Prostate gland (tissue), 2 donors: ENCODE data around the gene LTBP2. TPM values are rescaled to one million over a fixed set of nuclear protein-coding genes. Genes with fewer than 3 reads are reported as not detected.

Experiments
- DNase-seq: peaks from one replicate; pipeline ENCODE4 v3.0.0-alpha.2; 2019; ENCODE audit warnings: low spot score
- H3K27ac ChIP-seq, 2 donors: fragments of 200-600 bp; sonication (generic); 2 replicates each; pipeline ENCODE4 v1.5.1; 2017 to 2019
- H3K27me3 ChIP-seq: fragments of 200-600 bp; sonication (generic); replicated peaks from 2 replicates; pipeline ENCODE4 v1.5.1; 2019; ENCODE audit not compliant: insufficient read depth
- H3K36me3 ChIP-seq, 2 donors: fragments of 200-600 bp; sonication (generic); 1 replicate in 1 of 2; 2 replicates in 1 of 2; pipeline versions ENCODE4 v1.5.1 to v1.8.1; 2017 to 2019
- H3K4me1 ChIP-seq: fragments of 200-600 bp; sonication (generic); replicated peaks from 2 replicates; pipeline ENCODE4 v1.5.1; 2019
- H3K4me3 ChIP-seq, 2 donors: fragments of 200-600 bp; sonication (generic); 2 replicates each; pipeline ENCODE4 v1.5.1; 2017 to 2019
- H3K9me3 ChIP-seq: fragments of 200-600 bp; sonication (generic); 2 replicates; pipeline ENCODE4 v1.5.1; 2017
- POLR2A ChIP-seq: fragments of 450-650 bp; IDR thresholded peaks from one replicate; pipeline ENCODE4 v1.6.1; 2016; ENCODE audit warnings: antibody characterized with exemption, mild to moderate bottlenecking
- POLR2AphosphoS5 ChIP-seq: sonication (generic); formaldehyde crosslinking; IDR thresholded peaks from one replicate; pipeline ENCODE4 v1.6.1; 2017; ENCODE audit warnings: antibody characterized with exemption
- WGBS: methylation state at CpG from one replicate; pipeline ENCODE4 v1.1.5; 2018; 5-methylcytosine and 5-hydroxymethylcytosine counted together
- intact Hi-C: fragments of 100-400 bp; cut with DNase I; formaldehyde crosslinking; loops from one replicate; pipeline ENCODE4 v1.14.2; 2022
- total RNA-seq, 2 donors: library from RNA; depleted of rRNA; stranded (reverse); fragments of >200 nt; gene quantifications; one replicate each; pipeline ENCODE4 v1.1.0, GENCODE V29; 2016
- TF ChIP-seq, protein P1 (sequence below), 4 experiments: fragments of 200-600 bp in 2 of 4; fragments of 450-650 bp in 2 of 4; sonication (generic) in 2 of 4; IDR thresholded peaks; 1 replicate in 3 of 4; 2 replicates in 1 of 4; pipeline ENCODE4 v1.5.1; 2016 to 2019; ENCODE audit warnings: antibody characterized with exemption in 4 of 4, mild to moderate bottlenecking in 2 of 4, moderate library complexity in 2 of 4

Gene LTBP2
- total RNA-seq, 2 donors from 2014 or later: 47.0 to 90.7 TPM

GRCh38 chr14:74502236-74503019, 109.6 kb downstream of the LTBP2 start:
- Histone ChIP-seq H3K36me3 (no peaks in the 10 kb centered on the region), H3K9me3 (no peaks in the 10 kb centered on the region), H3K4me3 (no peak overlapping the region), H3K4me1 (no peaks in the 10 kb centered on the region), H3K27ac (no peak overlapping the region), H3K27me3 (no peaks in the 10 kb centered on the region)
- DNase-seq: no peak
- TF ChIP-seq, protein P1, sequence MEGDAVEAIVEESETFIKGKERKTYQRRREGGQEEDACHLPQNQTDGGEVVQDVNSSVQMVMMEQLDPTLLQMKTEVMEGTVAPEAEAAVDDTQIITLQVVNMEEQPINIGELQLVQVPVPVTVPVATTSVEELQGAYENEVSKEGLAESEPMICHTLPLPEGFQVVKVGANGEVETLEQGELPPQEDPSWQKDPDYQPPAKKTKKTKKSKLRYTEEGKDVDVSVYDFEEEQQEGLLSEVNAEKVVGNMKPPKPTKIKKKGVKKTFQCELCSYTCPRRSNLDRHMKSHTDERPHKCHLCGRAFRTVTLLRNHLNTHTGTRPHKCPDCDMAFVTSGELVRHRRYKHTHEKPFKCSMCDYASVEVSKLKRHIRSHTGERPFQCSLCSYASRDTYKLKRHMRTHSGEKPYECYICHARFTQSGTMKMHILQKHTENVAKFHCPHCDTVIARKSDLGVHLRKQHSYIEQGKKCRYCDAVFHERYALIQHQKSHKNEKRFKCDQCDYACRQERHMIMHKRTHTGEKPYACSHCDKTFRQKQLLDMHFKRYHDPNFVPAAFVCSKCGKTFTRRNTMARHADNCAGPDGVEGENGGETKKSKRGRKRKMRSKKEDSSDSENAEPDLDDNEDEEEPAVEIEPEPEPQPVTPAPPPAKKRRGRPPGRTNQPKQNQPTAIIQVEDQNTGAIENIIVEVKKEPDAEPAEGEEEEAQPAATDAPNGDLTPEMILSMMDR (IDR thresholded peaks at IDR 0.05): peak in 2 of 4 experiments; percentile 46 to 66
- TF ChIP-seq POLR2A: no peak
- 61% methylated on average over 21 of the region's 21 CpGs for WGBS
- intact Hi-C loops: loop anchor here (10.0 kb wide), 1 partner anchor 292 kb away; no protein-coding TSS in a partner anchor

GRCh38 chr14:74501691-74502090, 110.3 kb downstream of the LTBP2 start:
- DNase-seq: no peak
- H3K36me3 ChIP-seq: no peaks in the 10 kb centered on the region

GRCh38 chr14:74501135-74501614, 110.9 kb downstream of the LTBP2 start:
- peak; percentile 76 for DNase-seq
- TF ChIP-seq, protein P1 (IDR thresholded peaks at IDR 0.05): peak; percentile 23 to 75 (median 59)
- TF ChIP-seq POLR2AphosphoS5: peak; percentile 34
- TF ChIP-seq POLR2A: no peak

More at GRCh38 chr14:74501691-74502090, 110.3 kb downstream of the LTBP2 start:
- TF ChIP-seq POLR2A (no peak), POLR2AphosphoS5 (no peak)
- TF ChIP-seq, protein P1 (IDR thresholded peaks at IDR 0.05): no peak
- intact Hi-C loops: loop anchor here (2.0 to 10.0 kb wide), 2 partner anchors 111 to 293 kb away; partner anchors contain the start of gene LTBP2
- no peak overlapping the region for H3K27ac ChIP-seq
- H3K27me3 ChIP-seq: no peaks in the 10 kb centered on the region
- H3K9me3 ChIP-seq: no peaks in the 10 kb centered on the region
- H3K4me1 ChIP-seq: no peaks in the 10 kb centered on the region
- no peak overlapping the region for H3K4me3 ChIP-seq
- 62% methylated on average over 5 of the region's 5 CpGs for WGBS

GRCh38 chr14:74500417-74501134, 111.5 kb downstream of the LTBP2 start:
- Histone ChIP-seq H3K4me1 (no peaks in the 10 kb centered on the region), H3K27ac (no peak overlapping the region), H3K4me3 (no peak overlapping the region), H3K27me3 (no peaks in the 10 kb centered on the region), H3K9me3 (no peaks in the 10 kb centered on the region), H3K36me3 (no peaks in the 10 kb centered on the region)
- no peak for DNase-seq
- TF ChIP-seq POLR2A: no peak
- TF ChIP-seq, protein P1 (IDR thresholded peaks at IDR 0.05): no peak
- TF ChIP-seq POLR2AphosphoS5: no peak
- intact Hi-C loops: loop anchor here (2.0 to 10.0 kb wide), 2 partner anchors 112 to 294 kb away; partner anchors contain the start of gene LTBP2
- WGBS: 80% methylated on average over 10 of the region's 10 CpGs

More at GRCh38 chr14:74501135-74501614, 110.9 kb downstream of the LTBP2 start:
- intact Hi-C loops: loop anchor here (2.0 to 10.0 kb wide), 2 partner anchors 112 to 294 kb away; partner anchors contain the start of gene LTBP2
- Histone ChIP-seq H3K4me3 (no peak overlapping the region), H3K27me3 (no peaks in the 10 kb centered on the region), H3K27ac (no peak overlapping the region), H3K9me3 (no peaks in the 10 kb centered on the region), H3K36me3 (no peaks in the 10 kb centered on the region), H3K4me1 (no peaks in the 10 kb centered on the region)
- 33% methylated on average over 16 of the region's 16 CpGs for whole genome bisulfite sequencing
